BE2C (cell line): ENCODE results near the gene FIG4.
"Not testable (repeated sequence)": the region's sequence is repeated elsewhere in the genome, so short reads cannot be mapped to it uniquely, and the experiment has no call there.

Experiments used
- DNase-seq: peaks from one replicate; pipeline ENCODE4 v3.0.0-alpha.2; 2020
- H3K27me3 ChIP-seq: fragments of 250-450 bp; sonication (Bioruptor Pico); 2 replicates; pipeline ENCODE4 v1.5.1; 2020; ENCODE audit warnings: mild to moderate bottlenecking
- H3K36me3 ChIP-seq: fragments of 250-450 bp; sonication (Bioruptor Pico); 2 replicates; pipeline ENCODE4 v1.5.1; 2020; ENCODE audit warnings: mild to moderate bottlenecking
- H3K4me1 ChIP-seq: fragments of 250-450 bp; sonication (Bioruptor Pico); 2 replicates; pipeline ENCODE4 v1.5.1; 2020
- H3K4me3 ChIP-seq: 2 replicates; pipeline ENCODE4 v1.5.1; 2011; ENCODE audit warnings: low read depth, low read length
- H3K9me3 ChIP-seq: fragments of 250-450 bp; sonication (Bioruptor Pico); 2 replicates; pipeline ENCODE4 v1.5.1; 2020
- CTCF ChIP-seq: IDR thresholded peaks from 2 replicates; pipeline ENCODE4 v1.5.1; 2012; ENCODE audit warnings: mild to moderate bottlenecking, low read depth, low read length

The FIG4 gene

DNA sequence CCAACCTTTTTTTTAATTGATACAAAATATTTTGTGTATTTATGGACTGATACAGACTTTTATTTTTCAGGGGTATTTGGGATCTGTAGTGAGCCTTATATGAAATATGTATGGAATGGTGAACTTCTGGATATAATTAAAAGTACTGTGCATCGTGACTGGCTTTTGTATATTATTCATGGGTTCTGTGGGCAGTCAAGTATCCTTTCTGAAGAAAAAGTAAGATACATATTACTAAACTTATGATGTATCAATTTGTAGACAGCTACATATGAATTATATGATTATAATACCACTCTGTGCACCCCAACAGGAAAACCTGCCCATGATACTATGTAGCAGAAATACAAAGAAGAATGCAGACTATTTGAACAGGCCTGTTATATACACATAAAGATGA, 47.2 kb downstream of the FIG4 start:
- TF ChIP-seq CTCF, result no peak
- H3K27me3 ChIP-seq, result no peaks in the 10 kb centered on the region
- H3K36me3 ChIP-seq, result no peaks in the 10 kb centered on the region
- no peak overlapping the region for H3K4me3 ChIP-seq
- no peak for DNase-seq
- H3K9me3 ChIP-seq, result no peaks in the 10 kb centered on the region
- H3K4me1 ChIP-seq, result no peaks in the 10 kb centered on the region

GRCh38 chr6:109738667-109739066, 47.6 kb downstream of the FIG4 start:
- H3K36me3 ChIP-seq, result no peaks in the 10 kb centered on the region
- TF ChIP-seq CTCF, result no peak
- no peak overlapping the region for H3K4me3 ChIP-seq
- no peak for DNase-seq
- H3K4me1 ChIP-seq, result no peaks in the 10 kb centered on the region
- H3K9me3 ChIP-seq, result no peaks in the 10 kb centered on the region
- no peaks in the 10 kb centered on the region for H3K27me3 ChIP-seq

GRCh38 chr6:109739686-109740085, 48.6 kb downstream of the FIG4 start:
- Histone ChIP-seq H3K4me1 (no peaks in the 10 kb centered on the region), H3K9me3 (no peaks in the 10 kb centered on the region), H3K36me3 (no peaks in the 10 kb centered on the region), H3K4me3 (no peak overlapping the region), H3K27me3 (no peaks in the 10 kb centered on the region)
- no peak for DNase-seq
- TF ChIP-seq CTCF, result no peak

DNA sequence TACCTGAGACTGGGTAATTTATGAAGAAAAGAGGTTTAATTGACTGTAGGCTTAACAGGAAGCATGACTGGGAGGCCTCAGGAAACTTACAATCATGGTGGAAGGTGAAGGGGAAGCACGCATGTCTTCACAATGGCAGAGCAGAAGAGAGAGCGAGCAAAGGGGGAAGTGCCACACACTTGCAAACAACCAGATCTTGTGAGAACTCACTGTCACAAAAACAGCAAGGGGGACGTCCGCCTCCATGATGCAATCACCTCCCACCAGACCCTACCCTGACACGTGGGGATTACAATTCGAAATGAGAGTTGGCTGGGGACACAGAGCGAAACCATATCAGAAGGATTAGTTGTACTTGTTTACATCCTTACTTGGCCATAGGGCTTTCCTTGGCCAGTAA, 49.7 kb downstream of the FIG4 start:
- Histone ChIP-seq H3K9me3 (no peaks in the 10 kb centered on the region), H3K27me3 (no peaks in the 10 kb centered on the region), H3K4me3 (no peak overlapping the region), H3K4me1 (no peaks in the 10 kb centered on the region), H3K36me3 (no peaks in the 10 kb centered on the region)
- no peak for DNase-seq
- TF ChIP-seq CTCF, result no peak

DNA sequence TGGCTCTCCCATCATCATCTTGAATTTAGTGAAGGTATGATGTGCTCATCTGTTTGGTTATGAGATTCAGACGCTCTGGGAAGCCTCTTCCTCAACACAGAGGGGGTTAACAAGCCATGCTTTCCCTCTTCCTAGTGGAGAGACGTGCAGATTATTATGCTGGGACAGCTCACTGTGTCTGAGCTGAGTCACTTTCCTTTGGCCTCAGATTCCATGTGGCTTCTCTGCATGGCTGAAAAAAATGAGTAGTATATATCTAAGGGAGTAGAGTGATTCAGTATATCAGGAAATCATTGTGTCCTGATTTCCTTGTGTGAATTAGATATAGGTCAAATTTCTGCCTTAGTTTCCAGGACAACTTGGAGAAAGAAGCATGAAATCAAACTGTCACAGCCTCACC, 52.6 kb downstream of the FIG4 start:
- Histone ChIP-seq H3K27me3 (no peaks in the 10 kb centered on the region), H3K36me3 (no peaks in the 10 kb centered on the region), H3K4me3 (no peak overlapping the region), H3K9me3 (no peaks in the 10 kb centered on the region), H3K4me1 (no peaks in the 10 kb centered on the region)
- no peak for DNase-seq
- no peak for TF ChIP-seq CTCF

DNA sequence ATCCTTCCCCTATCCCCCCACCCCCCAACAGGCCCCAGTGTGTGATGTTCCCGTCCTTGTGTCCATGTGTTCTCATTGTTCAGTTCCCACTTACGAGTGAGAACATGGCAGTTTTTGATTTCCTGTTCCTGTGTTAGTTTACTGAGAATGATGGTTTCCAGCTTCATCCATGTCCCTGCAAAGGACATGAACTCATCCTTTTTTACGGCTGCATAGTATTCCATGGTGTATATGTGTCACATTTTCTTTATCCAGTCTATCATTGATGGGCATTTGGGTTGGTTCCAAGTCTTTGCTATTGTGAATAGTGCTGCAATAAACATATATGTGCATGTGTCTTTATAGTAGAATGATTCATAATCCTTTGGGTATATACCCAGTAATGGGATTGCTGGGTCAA, 53.7 kb downstream of the FIG4 start:
- H3K9me3 ChIP-seq, H3K27me3 ChIP-seq, H3K4me3 ChIP-seq, DNase-seq, H3K4me1 ChIP-seq, H3K36me3 ChIP-seq: not testable (repeated sequence)

GRCh38 chr6:109747221-109747620, 56.1 kb downstream of the FIG4 start:
- H3K9me3 ChIP-seq, result no peaks in the 10 kb centered on the region
- no peaks in the 10 kb centered on the region for H3K36me3 ChIP-seq
- H3K4me3 ChIP-seq, result no peak overlapping the region
- DNase-seq, result no peak
- no peaks in the 10 kb centered on the region for H3K4me1 ChIP-seq
- no peak for TF ChIP-seq CTCF
- H3K27me3 ChIP-seq, result no peaks in the 10 kb centered on the region
